H1 (cell line): ENCODE measurements around the gene ZNF511. TPM values are rescaled to one million over a fixed set of nuclear protein-coding genes. Genes with fewer than 3 reads are reported as not detected.

Experiments used
- ASH2L ChIP-seq: fragments of 200-600, 300-600 bp; sonication (generic); IDR thresholded peaks from one replicate; pipeline ENCODE4 v1.7.1; 2017; ENCODE audit warnings: low read length
- CHD7 ChIP-seq: fragments of 300-600 bp; sonication (generic); IDR thresholded peaks from 2 replicates; pipeline ENCODE4 v1.7.1; 2012; ENCODE audit warnings: low read length, moderate library complexity, mild to moderate bottlenecking, inconsistent platforms; ENCODE audit not compliant: insufficient replicate concordance
- CTBP2 ChIP-seq: IDR thresholded peaks from 2 replicates; pipeline ENCODE4 v1.7.0; 2011; ENCODE audit warnings: borderline replicate concordance, mild to moderate bottlenecking, moderate library complexity, mixed read lengths, low read length; ENCODE audit not compliant: insufficient read depth, insufficient read length
- EZH2 ChIP-seq: fragments of 200-600 bp; sonication (generic); IDR thresholded peaks from 2 replicates; pipeline ENCODE4 v1.7.1; 2012; ENCODE audit warnings: low read depth, mild to moderate bottlenecking, moderate library complexity, low read length, inconsistent platforms; ENCODE audit not compliant: severe bottlenecking
- JUND ChIP-seq: IDR thresholded peaks from 2 replicates; pipeline ENCODE4 v1.6.1; 2011; ENCODE audit warnings: mild to moderate bottlenecking, improper control_type of control experiment, low read length
- MAFK ChIP-seq: IDR thresholded peaks from 2 replicates; pipeline ENCODE4 v1.6.1; 2012; ENCODE audit warnings: low read depth, mild to moderate bottlenecking, improper control_type of control experiment, low read length
- SIN3A ChIP-seq, 2 experiments: IDR thresholded peaks in 1 of 2; conservative IDR thresholded peaks in 1 of 2; 2 replicates each; pipeline ENCODE4 v1.6.1; 2011 to 2012; ENCODE audit warnings: low read length in 2 of 2, improper control_type of control experiment in 1 of 2, low read depth in 1 of 2, mild to moderate bottlenecking in 1 of 2
- SIRT6 ChIP-seq: IDR thresholded peaks from one replicate; pipeline ENCODE4 v1.7.1; 2012; ENCODE audit warnings: low read length, inconsistent platforms
- SP2 ChIP-seq: IDR thresholded peaks from 2 replicates; pipeline ENCODE4 v1.6.1; 2012; ENCODE audit warnings: mild to moderate bottlenecking, low read length, inconsistent platforms
- SP4 ChIP-seq: IDR thresholded peaks from 2 replicates; pipeline ENCODE4 v1.6.1; 2012; ENCODE audit warnings: low read length, inconsistent platforms
- SUZ12 ChIP-seq: fragments of 200-600 bp; sonication (generic); IDR thresholded peaks from 2 replicates; pipeline ENCODE4 v1.6.1; 2012; ENCODE audit warnings: mild to moderate bottlenecking, inconsistent platforms, low read length, moderate library complexity, mixed read lengths
- TBP ChIP-seq: IDR thresholded peaks from 2 replicates; pipeline ENCODE4 v1.6.1; 2011; ENCODE audit warnings: low read depth, low read length, improper control_type of control experiment
- TEAD4 ChIP-seq: IDR thresholded peaks from 2 replicates; pipeline ENCODE4 v1.6.1; 2012; ENCODE audit warnings: low read depth, low read length, inconsistent platforms, mixed read lengths
- polyA plus RNA-seq, 7 experiments: library from polyadenylated mRNA; depleted of rRNA in 3 of 7; stranded (reverse) in 5 of 7; unstranded in 2 of 7; fragments of >200 nt in 5 of 7; fragments of 200-250 nt in 2 of 7; gene quantifications; 1 replicate in 5 of 7; 2 replicates in 1 of 7; 4 replicates in 1 of 7; pipeline versions ENCODE4 v1.2.1 to v1.2.3, GENCODE V29; 2011 to 2013; ENCODE audit warnings: missing spikeins in 2 of 7, mixed read lengths in 2 of 7
- total RNA-seq: library from RNA; stranded (reverse); fragmentation: NEBNext Ultra II Directional; extraction: Animal tissue kit (Norgen Biotek cat#: 25700); gene quantifications from 2 replicates; pipeline ENCODE4 v1.2.1, GENCODE V29; 2021

The ZNF511 gene
- total and polyA plus RNA-seq, 2 of the 8 experiments (the other 6 are each of a cell fraction or from before 2014, with no cell fraction given) = 55.4 to 71.7 TPM

GRCh38 chr10:133311570-133311969 is 2.9 kb downstream of the ZNF511 start (continued):
- TF ChIP-seq CHD7 (no peak), JUND (no peak), SUZ12 (no peak), TEAD4 (no peak), TBP (no peak), SP4 (no peak), CTBP2 (no peak), ASH2L (no peak), MAFK (no peak), EZH2 (no peak), SIN3A (conservative IDR thresholded peaks at IDR 0.05 in 1 of 2, IDR thresholded peaks at IDR 0.05 in 1 of 2; ENCODE audit: low read depth in 1 of 2, low read length in 2 of 2) (no peak), SIRT6 (no peak), SP2 (no peak)
